Aorta (tissue), 5 donors: ENCODE results near the gene TNPO2. TPM values are rescaled to one million over a fixed set of nuclear protein-coding genes. Genes with fewer than 3 reads are reported as not detected.
"Not testable (repeated sequence)": the region's sequence is repeated elsewhere in the genome, so short reads cannot be mapped to it uniquely, and the experiment has no call there.

ENCODE experiments used
- ATAC-seq: fragments of 200-7000 bp; cut with Tn5 transposase; one replicate; pipeline ENCODE4 v1.9.1; 2022; ENCODE audit warnings: moderate library complexity; ENCODE audit not compliant: low FRiP score
- DNase-seq, 2 donors: peaks; one replicate each; pipeline ENCODE4 v3.0.0-alpha.2; 2020
- H3K27ac ChIP-seq, 2 donors: one replicate each; pipeline ENCODE4 v1.5.1; 2013; ENCODE audit warnings: low read length in 2 of 2, mild to moderate bottlenecking in 2 of 2, moderate library complexity in 2 of 2, control low read depth in 1 of 2, inconsistent platforms in 1 of 2, low read depth in 1 of 2
- H3K27me3 ChIP-seq, 2 donors: one replicate each; pipeline ENCODE4 v1.6.1; 2013; ENCODE audit warnings: control low read depth in 1 of 2, low read length in 1 of 2, mild to moderate bottlenecking in 1 of 2, moderate library complexity in 1 of 2; ENCODE audit not compliant: insufficient read depth in 2 of 2, control insufficient read depth in 1 of 2
- H3K36me3 ChIP-seq, 2 donors: one replicate each; pipeline ENCODE4 v1.6.1; 2013; ENCODE audit warnings: control low read depth in 1 of 2, low read length in 1 of 2, mild to moderate bottlenecking in 1 of 2; ENCODE audit not compliant: insufficient read depth in 2 of 2, control insufficient read depth in 1 of 2
- H3K4me1 ChIP-seq, 2 donors: one replicate each; pipeline ENCODE4 v1.6.1; 2013; ENCODE audit warnings: low read length in 2 of 2, control low read depth in 1 of 2, mild to moderate bottlenecking in 1 of 2, moderate library complexity in 1 of 2; ENCODE audit not compliant: insufficient read depth in 2 of 2, control insufficient read depth in 1 of 2
- H3K4me3 ChIP-seq, 2 donors: one replicate each; pipeline ENCODE4 v1.5.1; 2013; ENCODE audit warnings: low read length in 2 of 2, control low read depth in 1 of 2, mild to moderate bottlenecking in 1 of 2
- H3K9me3 ChIP-seq: one replicate; pipeline ENCODE4 v1.6.1; 2013; ENCODE audit warnings: mild to moderate bottlenecking, low read length; ENCODE audit not compliant: control insufficient read depth
- WGBS, 2 donors: extraction: QIAGEN DNeasy Blood & Tissue Kit; methylation state at CpG; one replicate each; pipeline ENCODE4 v1.1.7; 2013; 5-methylcytosine and 5-hydroxymethylcytosine counted together
- intact Hi-C, 2 donors: fragments of 100-400 bp; cut with DNase I; formaldehyde crosslinking; loops; one replicate each; pipeline versions ENCODE4 v1.14.2 to v1.15.0; 2022
- polyA plus RNA-seq, 2 donors: library from polyadenylated mRNA; stranded (reverse); fragments of 200-250 nt; gene quantifications; one replicate each; pipeline ENCODE4 v1.2.3, GENCODE V29; 2013
- total RNA-seq, 2 donors: library from RNA; stranded (reverse); fragmentation: NEBNext Ultra II Directional; extraction: Animal tissue kit (Norgen Biotek cat#: 25700); gene quantifications; one replicate each; pipeline ENCODE4 v1.2.1, GENCODE V29; 2021
- donor health status: healthy with polysubstance abuse.
- donor health status: Bipolar disorder and iron deficiency.
- donor health status: DM: no; HTN: no; CAD: no.
- donor health status: DM: no; HTN: no; CAD: no.
- donor health status: DM: yes; HTN: yes; CAD: no.

The TNPO2 gene
- total and polyA plus RNA-seq, 4 donors = 15.2 to 71.8 (median 50.0) TPM

DNA sequence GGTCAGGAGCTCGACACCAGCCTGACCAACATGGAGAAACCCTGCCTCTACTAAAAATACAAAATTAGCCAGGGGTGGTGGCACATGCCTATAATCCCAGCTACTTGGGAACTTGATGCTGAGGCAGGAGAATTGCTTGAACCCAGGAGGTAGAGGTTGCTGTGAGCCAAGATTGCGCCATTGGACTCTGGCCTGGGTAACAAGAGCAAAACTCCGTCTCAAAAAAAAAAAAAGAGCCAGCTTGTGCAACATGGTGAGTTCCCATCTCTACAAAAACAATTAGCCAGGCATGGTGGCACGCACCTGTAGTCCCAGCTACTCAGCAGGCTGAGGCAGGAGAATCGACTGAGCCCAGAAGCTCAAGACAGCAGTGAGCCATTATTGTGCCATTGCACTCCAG lies 45.7 kb downstream of the TNPO2 start:
- H3K4me3 ChIP-seq, DNase-seq, H3K27me3 ChIP-seq, ATAC-seq, H3K27ac ChIP-seq, H3K9me3 ChIP-seq, H3K36me3 ChIP-seq, H3K4me1 ChIP-seq: not testable (repeated sequence)
- intact Hi-C loops = loop anchor here (5.0 to 10.0 kb wide), 2 partner anchors 116 to 167 kb away; no protein-coding TSS in a partner anchor
- WGBS, 2 donors = 86 to 90% methylated on average over 5 of the region's 5 CpGs

DNA sequence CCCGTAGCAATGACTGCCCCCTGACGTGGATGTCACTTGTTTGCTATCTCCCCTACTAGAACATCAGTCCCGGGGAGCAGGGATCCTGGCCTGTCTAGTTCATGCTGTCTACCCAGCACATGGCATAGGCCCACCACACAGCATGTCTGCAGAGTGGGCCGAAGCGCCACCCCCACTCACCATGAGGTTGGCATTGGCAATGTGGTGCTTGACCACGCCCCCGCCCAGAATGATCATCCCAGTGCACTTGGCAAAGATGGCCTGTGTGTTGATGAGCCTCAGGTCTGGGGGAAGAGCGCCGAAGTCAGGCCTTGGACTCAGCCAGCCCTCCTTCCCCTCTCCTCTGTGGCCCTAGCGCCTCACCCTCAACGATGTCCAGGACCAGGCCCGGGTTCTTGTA lies 46.8 kb downstream of the TNPO2 start:
- intact Hi-C loops = loop anchor here (5.0 to 10.0 kb wide), 2 partner anchors 115 to 168 kb away; no protein-coding TSS in a partner anchor
- 86% methylated on average over 12 of the region's 12 CpGs for WGBS, 2 donors
- no peaks in the 10 kb centered on the region for H3K36me3 ChIP-seq

GRCh38 chr19:12676384-12676792 lies 47.3 kb downstream of the TNPO2 start:
- ATAC-seq (peak; percentile 81), DNase-seq (peak; percentile 89 to 94)
- intact Hi-C loops = loop anchor here (5.0 to 10.0 kb wide), 2 partner anchors 114 to 168 kb away; no protein-coding TSS in a partner anchor

More for the DNA sequence above, 46.8 kb downstream of the TNPO2 start:
- H3K4me1 ChIP-seq = no peaks in the 10 kb centered on the region
- H3K9me3 ChIP-seq = no peaks in the 10 kb centered on the region
- no peak overlapping the region for H3K4me3 ChIP-seq
- DNase-seq (no peak), ATAC-seq (no peak)
- no peaks in the 10 kb centered on the region for H3K27me3 ChIP-seq
- H3K27ac ChIP-seq = no peak overlapping the region

DNA sequence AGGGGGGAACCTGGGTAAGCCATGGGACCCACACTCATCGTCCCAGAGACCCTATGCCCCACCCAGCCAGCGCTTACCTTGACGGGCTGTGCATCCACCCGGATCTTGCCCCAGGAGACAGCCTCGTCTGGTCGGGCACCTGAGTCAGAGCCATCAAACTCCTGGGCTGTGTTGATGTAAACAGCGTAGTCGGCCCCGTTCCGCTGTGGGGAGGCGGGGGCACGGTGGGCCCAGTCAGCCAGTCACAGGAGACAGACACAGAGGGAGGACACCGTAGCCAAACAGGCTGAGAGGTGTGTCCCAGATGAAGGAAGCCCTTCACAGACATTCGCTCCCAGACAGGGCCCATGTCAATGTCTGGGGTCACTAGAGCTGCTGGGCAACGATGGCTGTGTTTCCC lies 47.8 kb downstream of the TNPO2 start:
- no peaks in the 10 kb centered on the region for H3K4me1 ChIP-seq
- intact Hi-C loops = loop anchor here (5.0 to 10.0 kb wide), 2 partner anchors 114 to 169 kb away; no protein-coding TSS in a partner anchor
- no peak overlapping the region for H3K27ac ChIP-seq
- 85 to 90% methylated on average over 15 of the region's 15 CpGs for WGBS, 2 donors
- DNase-seq = no peak
- no peak overlapping the region for H3K4me3 ChIP-seq
- H3K9me3 ChIP-seq = no peaks in the 10 kb centered on the region
- ATAC-seq = no peak
- no peaks in the 10 kb centered on the region for H3K36me3 ChIP-seq
- H3K27me3 ChIP-seq = no peaks in the 10 kb centered on the region

More at GRCh38 chr19:12676384-12676792, 47.3 kb downstream of the TNPO2 start:
- Histone ChIP-seq H3K27me3 (no peaks in the 10 kb centered on the region), H3K9me3 (no peaks in the 10 kb centered on the region), H3K4me3 (no peak overlapping the region), H3K36me3 (no peaks in the 10 kb centered on the region), H3K4me1 (no peaks in the 10 kb centered on the region), H3K27ac (no peak overlapping the region)
- WGBS, 2 donors = 15 to 19% methylated on average over 4 of the region's 4 CpGs

DNA sequence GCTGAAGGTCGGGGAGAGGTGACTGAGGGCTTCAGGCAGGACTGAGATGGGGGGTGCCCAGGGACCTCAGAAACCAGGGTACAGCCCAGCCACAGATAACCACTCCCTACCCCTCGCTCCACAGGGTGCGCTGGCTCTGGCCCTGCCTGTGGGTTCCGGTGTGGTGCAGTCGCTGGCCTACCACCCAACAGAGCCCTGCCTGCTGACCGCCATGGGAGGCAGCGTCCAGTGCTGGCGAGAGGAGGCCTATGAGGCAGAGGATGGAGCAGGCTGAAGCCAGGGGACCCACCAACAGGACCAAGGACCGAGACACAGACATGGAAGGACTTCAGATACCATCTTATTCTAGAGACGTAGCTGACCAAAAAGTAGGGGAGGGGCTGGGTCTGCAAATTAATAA lies 48.3 kb downstream of the TNPO2 start:
- intact Hi-C loops = loop anchor here (5.0 to 10.0 kb wide), 2 partner anchors 113 to 169 kb away; no protein-coding TSS in a partner anchor

DNA sequence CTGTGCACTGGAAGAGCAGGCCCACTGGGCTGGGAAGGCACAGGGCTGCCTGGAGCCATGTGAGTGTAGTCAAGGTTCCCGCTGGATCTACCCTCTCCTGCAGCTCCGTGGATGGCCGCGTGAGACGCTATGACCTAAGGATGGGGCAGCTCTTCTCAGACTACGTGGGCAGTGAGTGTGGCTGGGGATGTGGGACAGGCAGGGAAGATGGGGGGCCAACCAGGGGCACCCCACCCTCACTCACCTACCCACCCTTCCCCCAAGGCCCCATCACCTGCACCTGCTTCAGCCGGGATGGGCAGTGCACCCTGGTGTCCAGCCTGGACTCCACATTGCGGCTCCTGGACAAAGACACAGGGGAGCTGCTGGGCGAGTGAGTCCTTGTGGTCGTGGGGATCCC lies 51.0 kb downstream of the TNPO2 start:
- 86% methylated on average over 10 of the region's 10 CpGs for WGBS, 2 donors
- no peak for ATAC-seq

More for the DNA sequence above, 48.3 kb downstream of the TNPO2 start:
- no peak overlapping the region for H3K27ac ChIP-seq
- no peaks in the 10 kb centered on the region for H3K9me3 ChIP-seq
- no peak overlapping the region for H3K4me3 ChIP-seq
- DNase-seq (no peak), ATAC-seq (no peak)
- H3K4me1 ChIP-seq = no peaks in the 10 kb centered on the region
- no peaks in the 10 kb centered on the region for H3K27me3 ChIP-seq
- WGBS, 2 donors = 87 to 91% methylated on average over 10 of the region's 10 CpGs
- no peaks in the 10 kb centered on the region for H3K36me3 ChIP-seq

GRCh38 chr19:12670159-12670928 lies 53.4 kb downstream of the TNPO2 start:
- peak overlapping the region in 1 of 2 donors; percentile 87 for H3K27ac ChIP-seq
- H3K4me3 ChIP-seq = peak overlapping the region; percentile 32 to 39
- intact Hi-C loops = loop anchor here (10.0 kb wide), 1 partner anchor 174 kb away; no protein-coding TSS in a partner anchor
- 39 to 40% methylated on average over 26 of the region's 26 CpGs for WGBS, 2 donors
- H3K36me3 ChIP-seq = no peaks in the 10 kb centered on the region
- DNase-seq (no peak), ATAC-seq (no peak)
- H3K27me3 ChIP-seq = no peaks in the 10 kb centered on the region
- no peaks in the 10 kb centered on the region for H3K9me3 ChIP-seq
- H3K4me1 ChIP-seq = no peaks in the 10 kb centered on the region

More for the DNA sequence above, 51.0 kb downstream of the TNPO2 start:
- Histone ChIP-seq H3K9me3 (no peaks in the 10 kb centered on the region), H3K27me3 (no peaks in the 10 kb centered on the region), H3K36me3 (no peaks in the 10 kb centered on the region), H3K4me3 (no peak overlapping the region), H3K27ac (no peak overlapping the region), H3K4me1 (no peaks in the 10 kb centered on the region)
- no peak for DNase-seq
- intact Hi-C loops = loop anchor here (10.0 kb wide), 1 partner anchor 172 kb away; no protein-coding TSS in a partner anchor

DNA sequence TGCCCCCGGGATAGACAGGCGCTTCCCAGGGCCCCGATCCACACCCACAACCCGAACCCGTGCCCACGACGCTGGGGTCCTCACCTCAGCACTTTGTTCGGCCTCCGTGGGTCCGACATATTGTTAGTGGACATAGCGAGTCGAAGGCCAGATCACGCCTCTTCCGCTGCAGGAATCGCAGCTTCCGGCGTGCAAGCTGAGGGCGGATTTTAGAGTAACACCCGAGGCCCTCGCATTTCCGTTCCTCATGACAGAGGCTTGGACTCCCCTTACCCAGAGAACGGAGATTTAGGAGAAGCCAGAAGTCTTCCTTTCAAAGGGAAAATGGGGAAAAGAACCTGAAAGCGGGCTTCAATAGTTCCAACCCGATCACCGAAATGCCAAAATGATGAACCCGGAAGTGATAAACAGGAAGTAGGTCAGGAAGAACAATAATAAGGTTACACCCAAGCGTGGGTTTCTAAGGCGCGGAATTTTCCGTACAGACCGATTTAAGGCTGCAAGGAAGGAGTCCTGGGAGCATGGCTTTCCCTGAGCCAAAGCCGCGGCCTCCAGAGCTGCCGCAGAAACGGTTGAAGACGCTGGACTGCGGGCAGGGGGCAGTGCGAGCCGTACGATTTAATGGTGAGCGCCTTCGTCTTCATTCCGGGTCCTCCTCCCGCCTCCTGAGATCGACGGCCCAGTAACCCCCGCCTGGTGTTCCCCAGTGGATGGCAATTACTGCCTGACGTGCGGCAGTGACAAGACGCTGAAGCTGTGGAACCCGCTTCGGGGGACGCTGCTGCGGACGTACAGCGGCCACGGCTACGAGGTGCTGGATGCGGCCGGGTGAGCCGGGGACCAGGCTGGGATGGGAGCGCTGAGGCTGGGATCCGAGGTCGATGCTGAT lies 54.2 kb downstream of the TNPO2 start:
- Histone ChIP-seq H3K9me3 (no peaks in the 10 kb centered on the region), H3K36me3 (no peaks in the 10 kb centered on the region), H3K27me3 (no peaks in the 10 kb centered on the region), H3K4me1 (no peaks in the 10 kb centered on the region), H3K27ac (peak overlapping the region; percentile 70 to 87), H3K4me3 (peak overlapping the region; percentile 39 to 48)
- DNase-seq (peak; percentile 84 to 91), ATAC-seq (peak; percentile 85)
- intact Hi-C loops = loop anchor here (5.0 to 10.0 kb wide), 2 partner anchors 117 to 175 kb away; partner anchors contain the start of gene ZNF564 (in 1 of the 2)
- WGBS, 2 donors = 0 to 1% methylated on average over 64 of the region's 64 CpGs
